ENCODE measurements around the gene CASQ1.
A peak's percentile ranks its signal among the peaks of the same experiment; 100 is the strongest.

Gene CASQ1

DNA sequence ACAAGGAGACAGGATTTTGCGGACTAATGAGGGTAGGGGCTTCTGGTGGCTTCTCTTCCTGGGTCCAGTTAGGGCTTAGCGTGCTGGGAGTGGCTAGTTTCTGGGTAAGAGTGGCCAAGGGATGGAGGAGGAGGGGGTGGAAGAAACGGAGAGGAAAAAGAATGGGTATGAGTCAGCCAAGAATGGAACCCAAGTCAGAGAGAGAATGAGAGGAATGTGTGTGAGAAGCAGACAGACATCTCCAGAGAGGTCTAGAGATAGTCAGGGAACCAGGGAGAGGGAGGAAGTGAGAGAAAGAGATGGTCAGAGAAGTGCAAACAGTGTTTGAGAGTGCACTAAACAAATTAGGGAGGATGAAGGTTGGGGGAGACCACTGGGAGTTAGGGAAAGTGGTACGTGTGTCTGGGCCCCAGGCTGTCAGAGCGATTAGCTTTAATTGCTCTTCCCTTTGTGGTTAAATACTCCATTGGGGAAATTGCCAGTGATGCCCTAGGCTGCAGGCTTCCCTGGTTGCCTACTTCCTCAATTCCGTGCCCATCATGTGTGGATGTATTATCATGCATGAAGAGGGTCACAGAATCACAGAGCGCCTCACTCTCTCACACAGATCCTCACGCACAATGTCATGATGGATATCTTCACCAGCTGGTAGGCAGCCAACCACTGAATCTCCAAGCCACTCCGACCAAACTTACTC lies 16.2 kb downstream of the CASQ1 start:
- DNase-seq = no peak

GRCh38 chr1:160207118-160207650 lies 16.8 kb downstream of the CASQ1 start:
- DNase-seq = no peak

GRCh38 chr1:160207771-160208556 lies 17.6 kb downstream of the CASQ1 start:
- no peak for DNase-seq

GRCh38 chr1:160208557-160209320 lies 18.4 kb downstream of the CASQ1 start:
- DNase-seq = no peak

DNA sequence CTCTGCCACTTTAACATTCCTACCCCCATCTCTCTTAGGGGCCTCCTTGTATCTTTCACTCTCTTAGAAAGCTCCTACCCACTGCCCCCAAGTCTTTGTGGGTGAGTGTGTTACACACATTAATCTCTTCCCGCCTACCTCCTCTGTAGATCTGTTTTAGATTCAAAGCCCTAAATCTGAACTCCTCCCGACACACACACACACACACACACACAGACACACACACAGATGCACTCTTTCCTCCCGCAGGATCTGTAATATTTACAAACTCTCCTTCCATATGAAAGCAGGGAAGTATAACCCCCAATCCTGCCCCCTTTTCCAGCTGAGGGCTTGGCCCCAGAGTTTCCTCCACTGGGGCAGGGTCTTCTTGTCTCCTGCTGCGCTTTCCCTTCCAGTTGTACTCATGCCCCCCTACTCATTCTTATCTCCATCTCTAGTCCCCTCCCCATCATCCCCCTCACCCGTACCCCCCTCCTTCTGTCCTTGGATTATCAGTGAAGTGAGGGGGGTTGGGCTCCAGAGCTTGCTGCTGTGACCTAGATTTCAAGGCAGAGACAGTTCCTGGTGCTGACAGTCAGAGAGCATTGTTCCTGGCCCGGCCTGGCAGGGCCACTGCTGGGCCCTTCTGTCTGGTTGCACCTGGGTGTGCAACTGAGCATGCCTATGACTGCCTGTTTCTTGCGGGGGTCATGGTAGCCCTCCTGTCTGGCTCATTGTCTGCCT lies 19.1 kb downstream of the CASQ1 start:
- no peak for DNase-seq

DNA sequence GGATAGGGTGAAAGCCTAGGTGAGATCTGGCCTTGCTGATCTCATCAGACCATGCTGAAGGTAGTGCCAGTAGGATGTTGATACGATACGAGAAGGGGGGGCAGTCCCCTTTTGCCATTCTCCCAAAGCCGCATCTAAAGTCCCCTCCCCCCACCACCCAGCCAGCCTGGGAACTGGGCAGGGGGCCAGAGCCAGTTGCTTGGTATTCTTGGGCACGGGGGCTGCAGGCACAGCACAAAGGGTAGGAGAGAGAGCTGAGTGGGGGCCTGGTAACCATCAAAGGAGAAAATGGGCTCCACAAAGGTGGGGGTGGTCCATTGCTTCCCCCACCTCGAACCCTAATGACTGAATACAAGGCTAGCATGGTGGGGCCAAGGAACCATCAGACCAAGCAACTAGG lies 20.2 kb downstream of the CASQ1 start:
- DNase-seq = no peak

DNA sequence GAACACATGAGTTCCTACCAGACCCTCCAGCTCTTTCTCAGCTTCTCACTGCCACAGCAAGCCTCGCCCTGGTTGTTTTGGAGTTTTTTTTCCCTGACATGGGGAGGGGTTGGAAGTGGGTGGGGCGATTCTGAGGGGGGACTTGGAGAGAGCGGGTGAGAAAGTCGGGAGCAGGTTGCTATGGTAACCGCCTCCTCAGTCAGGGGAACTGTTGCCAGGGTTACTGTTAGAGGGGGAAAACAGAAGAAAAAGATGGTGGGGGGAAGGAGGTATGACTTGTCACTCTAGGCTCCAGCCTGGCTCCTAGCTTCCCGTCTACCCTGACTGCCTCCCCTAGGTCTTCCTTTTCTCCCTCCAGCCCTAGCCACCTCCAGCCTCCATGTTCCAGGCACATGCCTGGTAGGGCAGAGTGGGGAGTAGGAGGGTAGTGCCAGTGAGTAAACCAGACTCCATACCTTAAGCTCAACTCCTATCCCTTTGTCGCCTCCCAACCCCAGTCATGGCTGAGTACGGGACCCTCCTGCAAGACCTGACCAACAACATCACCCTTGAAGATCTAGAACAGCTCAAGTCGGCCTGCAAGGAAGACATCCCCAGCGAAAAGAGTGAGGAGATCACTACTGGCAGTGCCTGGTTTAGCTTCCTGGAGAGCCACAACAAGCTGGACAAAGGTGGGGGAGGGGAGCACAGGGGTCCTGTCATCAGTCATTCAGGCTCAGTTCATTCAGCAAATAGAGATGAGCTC lies 20.8 kb downstream of the CASQ1 start:
- DNase-seq = no peak

DNA sequence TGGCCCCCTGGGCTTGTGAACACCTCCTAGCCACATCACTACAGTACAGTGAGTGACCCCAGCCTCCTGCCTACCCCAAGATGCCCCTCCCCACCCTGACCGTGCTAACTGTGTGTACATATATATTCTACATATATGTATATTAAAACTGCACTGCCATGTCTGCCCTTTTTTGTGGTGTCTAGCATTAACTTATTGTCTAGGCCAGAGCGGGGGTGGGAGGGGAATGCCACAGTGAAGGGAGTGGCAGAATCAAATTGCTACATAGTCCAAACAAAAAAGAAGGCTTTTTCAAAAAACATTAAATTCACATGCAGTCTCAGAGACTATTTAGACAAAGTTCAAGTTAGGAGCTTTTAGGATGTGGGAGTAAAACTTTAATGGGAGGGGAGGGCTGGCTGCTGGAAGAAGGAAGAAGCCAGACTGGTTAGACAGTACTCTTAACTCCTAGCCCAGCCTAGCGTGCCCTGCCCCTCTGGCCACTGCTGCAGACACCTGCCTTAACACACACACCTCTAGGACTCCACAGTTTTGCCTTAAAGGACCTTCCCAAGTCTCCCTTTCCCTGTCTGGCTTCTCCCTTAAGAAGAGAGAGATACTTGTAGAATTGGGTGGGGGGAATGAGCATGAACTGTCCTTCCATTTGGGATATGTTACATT lies 24.2 kb downstream of the CASQ1 start:
- DNase-seq = no peak

GRCh38 chr1:160216301-160216700 lies 25.9 kb downstream of the CASQ1 start:
- DNase-seq = no peak

DNA sequence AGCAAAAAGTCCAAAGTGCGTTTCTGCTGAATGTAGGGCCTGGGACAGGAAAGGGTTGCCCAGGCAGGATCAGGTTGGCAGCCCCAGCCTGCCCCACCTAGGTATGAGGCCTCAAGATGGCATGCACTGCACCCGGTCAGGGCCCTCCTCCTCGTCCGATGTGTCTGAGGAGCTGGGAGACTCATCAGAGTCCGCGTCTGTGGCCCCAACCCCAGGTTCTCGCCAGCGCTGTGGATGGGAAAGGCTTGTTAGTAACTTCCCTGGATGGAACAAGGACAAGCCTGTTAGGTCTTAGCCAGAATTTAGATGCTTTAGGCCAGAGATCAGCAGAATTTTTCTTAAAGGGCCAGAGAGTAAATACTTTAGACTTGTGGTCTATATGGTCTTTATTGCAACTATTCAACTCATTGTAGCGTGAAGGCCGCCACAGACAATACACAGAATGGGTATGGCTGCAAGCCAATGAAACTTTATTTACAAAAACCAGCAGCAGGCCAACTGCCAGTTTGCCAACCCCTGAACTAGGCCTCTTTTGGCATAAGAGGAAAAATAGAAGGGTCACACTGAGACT lies 27.2 kb downstream of the CASQ1 start:
- DNase-seq = no peak

DNA sequence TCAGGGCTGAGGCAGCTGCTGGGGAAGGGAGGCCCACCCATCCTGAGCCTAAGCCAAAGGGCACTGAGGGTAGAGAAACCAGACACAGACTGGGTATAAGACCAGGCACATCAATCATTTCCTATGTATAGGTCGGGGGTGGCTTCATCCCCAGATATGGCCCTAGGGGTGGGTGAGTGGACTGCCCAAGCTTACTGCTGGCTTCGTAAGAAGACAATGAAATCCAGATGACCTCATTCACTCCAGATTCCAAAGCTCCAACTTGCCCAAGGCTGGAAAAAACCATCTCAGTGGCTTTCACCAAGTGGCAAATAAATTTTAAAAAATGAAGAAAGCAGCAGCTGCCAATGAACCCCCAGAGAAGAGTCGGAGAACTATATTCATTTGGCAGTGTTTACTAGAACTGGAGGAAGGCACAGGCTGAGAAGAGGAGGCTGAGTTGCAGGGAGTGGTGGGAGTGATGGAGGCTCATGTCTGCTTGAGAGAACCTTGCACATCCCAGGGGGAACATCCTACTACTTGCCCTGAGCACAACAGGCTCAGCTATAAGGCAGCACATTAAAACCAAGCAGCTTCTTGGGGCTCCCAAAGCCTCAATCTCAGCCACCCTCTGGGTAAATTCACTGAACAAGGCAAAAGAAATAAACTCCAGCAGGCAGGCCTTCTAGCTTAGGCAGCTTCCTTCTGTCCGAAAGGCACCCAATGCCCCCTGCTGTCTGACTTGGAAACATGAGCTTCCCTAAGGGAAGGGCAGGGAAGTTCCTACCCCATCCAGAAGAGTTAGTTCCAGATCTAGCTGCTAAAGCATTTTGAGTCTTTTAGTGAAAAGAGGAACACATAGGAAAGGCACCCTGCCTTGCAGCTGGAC lies 28.9 kb downstream of the CASQ1 start:
- peak; percentile 17 for DNase-seq

- DNase-seq = no peak
These were observed 29.9 kb downstream of the CASQ1 start for GRCh38 chr1:160220301-160220700.

DNA sequence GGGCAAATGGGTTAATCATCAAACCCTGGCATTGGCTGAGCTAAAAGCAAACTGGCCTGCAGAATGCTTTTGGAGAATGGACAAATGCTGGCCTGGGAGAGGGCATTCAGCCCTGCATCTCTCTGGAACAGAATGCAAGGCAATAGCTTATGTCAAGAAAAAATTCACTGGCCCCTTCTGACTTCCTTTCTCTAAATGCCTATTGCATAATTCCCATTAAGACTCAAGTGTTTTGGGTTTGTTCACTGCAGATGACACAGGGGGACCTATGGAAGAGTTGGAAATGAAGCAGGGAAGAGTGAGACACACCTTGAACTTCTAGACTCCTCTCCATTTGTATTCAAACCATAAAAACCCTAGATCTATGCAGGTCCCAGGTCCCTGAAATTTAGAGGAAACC lies 30.7 kb downstream of the CASQ1 start:
- DNase-seq = no peak

DNA sequence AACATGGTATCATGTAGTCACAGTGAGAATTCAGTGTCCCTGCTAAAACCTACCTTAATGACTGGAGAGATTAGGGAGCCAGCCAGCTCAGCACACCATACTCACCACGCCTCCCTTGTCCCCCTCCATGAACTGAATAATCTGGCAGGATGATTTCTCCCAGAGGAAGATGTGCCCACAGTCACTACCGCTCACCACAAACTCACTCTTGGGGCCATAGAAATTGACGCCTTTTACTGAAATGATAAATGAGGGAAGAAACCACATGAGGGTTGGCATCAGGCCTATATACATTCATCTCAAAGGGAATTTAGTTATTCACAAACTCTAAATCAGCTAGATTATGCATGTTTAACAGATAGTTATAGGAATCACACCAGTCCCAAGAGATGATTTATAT lies 32.2 kb downstream of the CASQ1 start:
- no peak for DNase-seq

DNA sequence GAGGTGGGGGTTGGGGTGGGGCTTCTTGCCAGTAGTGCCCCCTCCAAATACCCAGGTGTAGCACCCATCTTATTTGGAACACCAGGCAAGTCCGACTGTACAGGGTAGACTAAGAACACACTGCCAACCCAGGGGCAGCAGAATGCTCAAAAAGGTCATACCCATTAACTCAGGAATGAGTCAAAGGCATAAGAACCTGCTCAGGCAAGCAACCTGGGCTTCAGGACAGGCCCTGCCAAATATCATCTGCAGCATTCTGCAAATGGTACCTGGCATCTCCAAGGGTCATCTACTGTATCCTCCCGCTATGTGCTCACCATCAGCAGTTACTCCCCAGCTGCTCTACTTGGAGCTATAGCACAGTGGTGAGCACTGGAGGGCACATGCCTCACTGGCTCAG lies 34.2 kb downstream of the CASQ1 start:
- DNase-seq = no peak

- DNase-seq = no peak
These were observed 35.0 kb downstream of the CASQ1 start for GRCh38 chr1:160225345-160225744.

GRCh38 chr1:160226623-160227022 lies 36.2 kb downstream of the CASQ1 start:
- no peak for DNase-seq

- no peak for DNase-seq
These were observed 36.7 kb downstream of the CASQ1 start for GRCh38 chr1:160227034-160227433.

- no peak for DNase-seq
These were observed 37.2 kb downstream of the CASQ1 start for GRCh38 chr1:160227561-160227960.

- DNase-seq = no peak
These were observed 38.1 kb downstream of the CASQ1 start for GRCh38 chr1:160228431-160228830.
